Stomach (tissue), 9 donors: ENCODE measurements around the gene SMAD6. TPM values are rescaled to one million over a fixed set of nuclear protein-coding genes. Genes with fewer than 3 reads are reported as not detected.

ENCODE experiments used
- DNase-seq, 2 donors: peaks; one replicate each; pipeline versions ENCODE4 v3.0.0 to v3.0.0-alpha.2; 2013 to 2019
- H3K27ac ChIP-seq, 5 donors: fragments of 200-600 bp in 4 of 5; sonication (generic) in 4 of 5; one replicate each; pipeline ENCODE4 v1.5.1; 2013 to 2019; ENCODE audit warnings: mild to moderate bottlenecking in 1 of 5, moderate library complexity in 1 of 5
- H3K27me3 ChIP-seq, 3 donors: fragments of 200-600 bp; sonication (generic); one replicate each; pipeline ENCODE4 v1.5.1; 2017 to 2019; ENCODE audit warnings: mixed run types in 1 of 3
- H3K36me3 ChIP-seq, 4 donors: fragments of 200-600 bp; sonication (generic); 1 replicate in 3 of 4; 2 replicates in 1 of 4; pipeline ENCODE4 v1.5.1; 2016 to 2019
- H3K4me1 ChIP-seq, 4 donors: fragments of 200-600 bp; sonication (generic); one replicate each; pipeline ENCODE4 v1.5.1; 2016 to 2019
- H3K4me3 ChIP-seq, 4 donors: fragments of 200-600 bp; sonication (generic) in 3 of 4; one replicate each; pipeline ENCODE4 v1.5.1; 2016 to 2019; ENCODE audit warnings: mild to moderate bottlenecking in 1 of 4
- H3K9me3 ChIP-seq, 4 donors: fragments of 200-600 bp; sonication (generic); one replicate each; pipeline ENCODE4 v1.5.1; 2016 to 2019
- CTCF ChIP-seq, 7 experiments: fragments of 450-650 bp in 4 of 7; fragments of 200-600 bp in 3 of 7; sonication (generic) in 3 of 7; IDR thresholded peaks; one replicate each; pipeline ENCODE4 v1.5.1; 2016 to 2019; ENCODE audit warnings: antibody characterized with exemption in 7 of 7, control low read depth in 2 of 7, mild to moderate bottlenecking in 1 of 7
- EP300 ChIP-seq: sonication (generic); formaldehyde crosslinking; IDR thresholded peaks from one replicate; pipeline ENCODE4 v1.6.1; 2017; ENCODE audit warnings: antibody characterized with exemption
- POLR2A ChIP-seq, 4 donors: fragments of 450-650 bp; IDR thresholded peaks; one replicate each; pipeline ENCODE4 v1.6.1; 2016; ENCODE audit warnings: antibody characterized with exemption in 4 of 4, control low read depth in 2 of 4, mild to moderate bottlenecking in 1 of 4, moderate library complexity in 1 of 4
- POLR2AphosphoS5 ChIP-seq, 3 donors: sonication (generic); formaldehyde crosslinking; IDR thresholded peaks; one replicate each; pipeline ENCODE4 v1.6.1; 2016; ENCODE audit warnings: antibody characterized with exemption in 3 of 3
- WGBS, 5 donors: extraction: QIAGEN DNeasy Blood & Tissue Kit in 3 of 5; methylation state at CpG; one replicate each; pipeline versions ENCODE4 v1.1.5 to v1.1.7; 2013 to 2018; 5-methylcytosine and 5-hydroxymethylcytosine counted together
- intact Hi-C: fragments of 100-400 bp; cut with DNase I; formaldehyde crosslinking; loops from one replicate; pipeline ENCODE4 v1.15.1; 2023; ENCODE audit warnings: low total_unique reads
- polyA plus RNA-seq, 3 donors: library from polyadenylated mRNA; stranded (reverse); fragments of 200-250 nt; gene quantifications; one replicate each; pipeline ENCODE4 v1.2.3, GENCODE V29; 2013
- total RNA-seq, 5 donors: library from RNA; depleted of rRNA; stranded (reverse); fragments of >200 nt; gene quantifications; one replicate each; pipeline versions ENCODE4 v1.1.0 to v1.2.3, GENCODE V29; 2014 to 2016
- donor health status: healthy with polysubstance abuse.
- donor health status: Bipolar disorder and iron deficiency.
- donor health status: healthy.

The SMAD6 gene
- total and polyA plus RNA-seq, 8 donors: 4.0 to 112 (median 28.3) TPM

- H3K9me3 ChIP-seq: no peaks in the 10 kb centered on the region
- H3K4me3 ChIP-seq: no peak overlapping the region
- intact Hi-C loops: no loop called here
- H3K27ac ChIP-seq: no peak overlapping the region
- peaks cover 18 to 25% (median 22%) of the 10 kb centered on the region in 4 donors for H3K4me1 ChIP-seq
- DNase-seq: no peak
- no peaks in the 10 kb centered on the region for H3K27me3 ChIP-seq
- TF ChIP-seq EP300 (no peak), POLR2AphosphoS5 (IDR thresholded peaks at IDR 0.05) (no peak), CTCF (IDR thresholded peaks at IDR 0.05) (no peak), POLR2A (IDR thresholded peaks at IDR 0.05) (no peak)
- no peaks in the 10 kb centered on the region for H3K36me3 ChIP-seq
- WGBS, 5 donors: 81 to 94% (median 91%) methylated on average over 4 of the region's 4 CpGs
These were observed 97.2 kb downstream of the SMAD6 start for GRCh38 chr15:66799242-66799641.

- no peak for DNase-seq
- TF ChIP-seq POLR2A (IDR thresholded peaks at IDR 0.05) (no peak), CTCF (IDR thresholded peaks at IDR 0.05) (no peak), POLR2AphosphoS5 (IDR thresholded peaks at IDR 0.05) (no peak)
- H3K4me3 ChIP-seq: no peak overlapping the region
- 75 to 84% (median 80%) methylated on average over 11 of the region's 11 CpGs for WGBS, 5 donors
- intact Hi-C loops: no loop called here
- no peak overlapping the region for H3K27ac ChIP-seq
- H3K27me3 ChIP-seq: no peaks in the 10 kb centered on the region
- H3K4me1 ChIP-seq: peaks cover 18 to 25% (median 22%) of the 10 kb centered on the region in 4 donors
- H3K9me3 ChIP-seq: no peaks in the 10 kb centered on the region
- no peaks in the 10 kb centered on the region for H3K36me3 ChIP-seq
These were observed 98.7 kb downstream of the SMAD6 start for GRCh38 chr15:66800584-66801235.

GRCh38 chr15:66801266-66801665 is 99.2 kb downstream of the SMAD6 start:
- 62 to 80% (median 75%) methylated on average over 3 of the region's 3 CpGs for WGBS, 5 donors
- DNase-seq: no peak
- Histone ChIP-seq H3K27me3 (no peaks in the 10 kb centered on the region), H3K4me1 (peaks cover 18 to 25% (median 22%) of the 10 kb centered on the region in 4 donors), H3K27ac (peak overlapping the region in 1 of 5 donors; percentile 85), H3K9me3 (no peaks in the 10 kb centered on the region), H3K4me3 (no peak overlapping the region), H3K36me3 (no peaks in the 10 kb centered on the region)
- intact Hi-C loops: no loop called here
- TF ChIP-seq POLR2A (IDR thresholded peaks at IDR 0.05) (no peak), CTCF (IDR thresholded peaks at IDR 0.05) (no peak), POLR2AphosphoS5 (IDR thresholded peaks at IDR 0.05) (no peak), EP300 (no peak)

GRCh38 chr15:66802025-66803001 is 100.3 kb downstream of the SMAD6 start:
- WGBS, 5 donors: 67 to 79% (median 76%) methylated on average over 11 to 13 of the region's 13 CpGs
- no peaks in the 10 kb centered on the region for H3K9me3 ChIP-seq
- no peak overlapping the region for H3K4me3 ChIP-seq
- no peaks in the 10 kb centered on the region for H3K27me3 ChIP-seq
- H3K4me1 ChIP-seq: peaks cover 18 to 25% (median 22%) of the 10 kb centered on the region in 4 donors
- DNase-seq: peak in 1 of 2 donors; percentile 59
- intact Hi-C loops: no loop called here
- TF ChIP-seq EP300: no peak
- TF ChIP-seq CTCF (IDR thresholded peaks at IDR 0.05): no peak
- TF ChIP-seq POLR2AphosphoS5 (IDR thresholded peaks at IDR 0.05): no peak
- TF ChIP-seq POLR2A (IDR thresholded peaks at IDR 0.05): no peak
- H3K36me3 ChIP-seq: no peaks in the 10 kb centered on the region
- peak overlapping the region; percentile 69 to 91 (median 83) for H3K27ac ChIP-seq
